H9 (cell line): ENCODE results near the gene FXYD7. TPM values are rescaled to one million over a fixed set of nuclear protein-coding genes. Genes with fewer than 3 reads are reported as not detected.

Experiments used
- DNase-seq: peaks from one replicate; pipeline ENCODE4 v3.0.0-alpha.2; 2017
- H2AFZ ChIP-seq: one replicate; pipeline ENCODE4 v1.6.1; 2013; ENCODE audit warnings: mild to moderate bottlenecking, low read length, control low read depth, moderate library complexity
- H2AK5ac ChIP-seq: 2 replicates; pipeline ENCODE4 v1.6.1; 2013; ENCODE audit warnings: low read length, control low read depth, mixed read lengths; ENCODE audit not compliant: insufficient read length
- H2BK120ac ChIP-seq: one replicate; pipeline ENCODE4 v1.6.1; 2013; ENCODE audit warnings: low read depth, mild to moderate bottlenecking, low read length, control low read depth, inconsistent platforms; ENCODE audit not compliant: poor library complexity, severe bottlenecking
- H2BK12ac ChIP-seq: 2 replicates; pipeline ENCODE4 v1.6.1; 2013; ENCODE audit warnings: low read length, control low read depth, mixed read lengths, low read depth; ENCODE audit not compliant: insufficient read length
- H2BK15ac ChIP-seq: 2 replicates; pipeline ENCODE4 v1.6.1; 2013; ENCODE audit warnings: low read depth, low read length, control low read depth
- H2BK20ac ChIP-seq: one replicate; pipeline ENCODE4 v1.6.1; 2013; ENCODE audit warnings: low read depth, mild to moderate bottlenecking, low read length, control low read depth, inconsistent platforms; ENCODE audit not compliant: poor library complexity, severe bottlenecking
- H2BK5ac ChIP-seq: 2 replicates; pipeline ENCODE4 v1.6.1; 2013; ENCODE audit warnings: low read length, control low read depth, mixed read lengths; ENCODE audit not compliant: insufficient read length
- H3K14ac ChIP-seq: 2 replicates; pipeline ENCODE4 v1.6.1; 2013; ENCODE audit warnings: low read length, control low read depth; ENCODE audit not compliant: insufficient read depth
- H3K18ac ChIP-seq: 2 replicates; pipeline ENCODE4 v1.6.1; 2013; ENCODE audit warnings: low read depth, mild to moderate bottlenecking, mixed read lengths, low read length, control low read depth; ENCODE audit not compliant: insufficient read length
- H3K23ac ChIP-seq: 2 replicates; pipeline ENCODE4 v1.6.1; 2013; ENCODE audit warnings: low read length, control low read depth, mixed read lengths, low read depth; ENCODE audit not compliant: insufficient read length
- H3K23me2 ChIP-seq: 2 replicates; pipeline ENCODE4 v1.6.1; 2013; ENCODE audit warnings: low read depth, mild to moderate bottlenecking, mixed read lengths, low read length, control low read depth; ENCODE audit not compliant: insufficient read length, poor library complexity, severe bottlenecking
- H3K27ac ChIP-seq: 2 replicates; pipeline ENCODE4 v1.5.1; 2013; ENCODE audit warnings: low read length, control low read depth, mixed read lengths, low read depth; ENCODE audit not compliant: insufficient read length
- H3K27me3 ChIP-seq: 2 replicates; pipeline ENCODE4 v1.6.1; 2013; ENCODE audit warnings: low read length, control low read depth, inconsistent platforms; ENCODE audit not compliant: insufficient read depth
- H3K4ac ChIP-seq: 2 replicates; pipeline ENCODE4 v1.6.1; 2013; ENCODE audit warnings: low read depth, mild to moderate bottlenecking, control low read depth, inconsistent platforms, low read length, moderate library complexity
- H3K4me1 ChIP-seq: 2 replicates; pipeline ENCODE4 v1.6.1; 2013; ENCODE audit warnings: low read length, control low read depth, inconsistent platforms; ENCODE audit not compliant: insufficient read depth
- H3K4me2 ChIP-seq: 2 replicates; pipeline ENCODE4 v1.6.1; 2013; ENCODE audit warnings: low read length, control low read depth, mixed read lengths; ENCODE audit not compliant: insufficient read length, insufficient read depth
- H3K56ac ChIP-seq: 2 replicates; pipeline ENCODE4 v1.6.1; 2013; ENCODE audit warnings: low read depth, mild to moderate bottlenecking, mixed read lengths, low read length, control low read depth; ENCODE audit not compliant: insufficient read length
- H3K79me1 ChIP-seq: 2 replicates; pipeline ENCODE4 v1.6.1; 2013; ENCODE audit warnings: low read depth, mild to moderate bottlenecking, moderate library complexity, low read length, control low read depth, inconsistent platforms; ENCODE audit not compliant: insufficient read depth, poor library complexity, severe bottlenecking
- H3K79me2 ChIP-seq: 2 replicates; pipeline ENCODE4 v1.6.1; 2013; ENCODE audit warnings: low read length, control low read depth, inconsistent platforms; ENCODE audit not compliant: insufficient read depth
- H3K9ac ChIP-seq: 2 replicates; pipeline ENCODE4 v1.6.1; 2013; ENCODE audit warnings: low read length, control low read depth, mixed read lengths; ENCODE audit not compliant: insufficient read length; ENCODE audit errors: extremely low read depth
- H3K9me3 ChIP-seq: one replicate; pipeline ENCODE4 v1.6.1; 2013; ENCODE audit warnings: low read depth, low read length, inconsistent platforms; ENCODE audit not compliant: control insufficient read depth
- H3T11ph ChIP-seq: one replicate; pipeline ENCODE4 v1.6.1; 2013; ENCODE audit warnings: mild to moderate bottlenecking, low read length, control low read depth, inconsistent platforms
- H4K20me1 ChIP-seq: one replicate; pipeline ENCODE4 v1.6.1; 2013; ENCODE audit not compliant: control insufficient read depth, insufficient read length, insufficient read depth
- H4K5ac ChIP-seq: 2 replicates; pipeline ENCODE4 v1.6.1; 2013; ENCODE audit warnings: low read depth, mild to moderate bottlenecking, mixed read lengths, low read length, control low read depth; ENCODE audit not compliant: insufficient read length
- H4K8ac ChIP-seq: replicated peaks from 2 replicates; pipeline ENCODE4 v1.6.1; 2013; ENCODE audit warnings: low read length, control low read depth, mixed read lengths, low read depth; ENCODE audit not compliant: insufficient read length
- H4K91ac ChIP-seq: 2 replicates; pipeline ENCODE4 v1.6.1; 2013; ENCODE audit warnings: low read depth, mild to moderate bottlenecking, moderate library complexity, mixed read lengths, low read length, control low read depth; ENCODE audit not compliant: insufficient read length
- H3K27ac Mint-ChIP-seq, 3 experiments: 2 replicates in 2 of 3; 3 replicates in 1 of 3; pipeline ENCODE4 v1.8.0; 2020 to 2021; ENCODE audit warnings: mixed read lengths in 3 of 3, mild to moderate bottlenecking in 1 of 3, moderate library complexity in 1 of 3
- H3K27me3 Mint-ChIP-seq: 2 replicates; pipeline ENCODE4 v1.8.0; 2021; ENCODE audit warnings: low read depth, mild to moderate bottlenecking, moderate library complexity, mixed read lengths
- H3K36me3 Mint-ChIP-seq, 3 experiments: 2 replicates in 2 of 3; 3 replicates in 1 of 3; pipeline ENCODE4 v1.8.0; 2020 to 2021; ENCODE audit warnings: low read depth in 3 of 3, mixed read lengths in 3 of 3; ENCODE audit not compliant: insufficient read depth in 1 of 3
- H3K4me1 Mint-ChIP-seq, 2 experiments: 2 replicates each; pipeline ENCODE4 v1.8.0; 2020; ENCODE audit warnings: mixed read lengths in 2 of 2
- H3K4me3 Mint-ChIP-seq, 2 experiments: 2 replicates in 1 of 2; 3 replicates in 1 of 2; pipeline ENCODE4 v1.8.0; 2020 to 2021; ENCODE audit warnings: mild to moderate bottlenecking in 2 of 2, mixed read lengths in 2 of 2, moderate library complexity in 1 of 2
- H3K9me3 Mint-ChIP-seq, 2 experiments: 2 replicates in 1 of 2; 3 replicates in 1 of 2; pipeline ENCODE4 v1.8.0; 2020; ENCODE audit warnings: mild to moderate bottlenecking in 2 of 2, mixed read lengths in 2 of 2, moderate library complexity in 1 of 2
- CTCF ChIP-seq: fragments of 200-600 bp; sonication (generic); conservative IDR thresholded peaks from 3 replicates; pipeline ENCODE4 v1.8.0; 2021; ENCODE audit warnings: antibody characterized with exemption, mild to moderate bottlenecking
- WGBS: extraction: QIAGEN DNeasy Blood & Tissue Kit; methylation state at CpG from one replicate; pipeline ENCODE4 v1.1.7; 2013; ENCODE audit warnings: missing lambda C conversion rate, low lambda C conversion rate, mixed read lengths; ENCODE audit not compliant: insufficient read length; ENCODE audit errors: extremely low coverage; 5-methylcytosine and 5-hydroxymethylcytosine counted together
- total RNA-seq: library from RNA; stranded (reverse); gene quantifications from 2 replicates; pipeline ENCODE4 v1.2.1, GENCODE V29; 2021

Gene FXYD7
- total RNA-seq, 1 experiment from 2014 or later = 9.0 TPM

- H3K4me1 Mint-ChIP-seq = peaks cover 0 to 3% of the 10 kb centered on the region in 2 experiments; a peak in 1 of 4 replicates
These were observed 41.8 kb downstream of the FXYD7 start for GRCh38 chr19:35184884-35185283.

More at GRCh38 chr19:35184884-35185283, 41.8 kb downstream of the FXYD7 start:
- Histone ChIP-seq H4K20me1 (no peaks in the 10 kb centered on the region), H3T11ph (no peak overlapping the region), H2BK12ac (no peak overlapping the region), H2BK120ac (no peak overlapping the region), H2BK15ac (no peak overlapping the region), H3K4me1 (no peaks in the 10 kb centered on the region), H2AK5ac (no peak overlapping the region), H3K27ac (no peak overlapping the region), H3K18ac (no peak overlapping the region), H2BK20ac (no peak overlapping the region), H3K14ac (no peak overlapping the region), H4K5ac (no peak overlapping the region), H3K79me1 (no peaks in the 10 kb centered on the region), H3K23ac (no peak overlapping the region), H3K27me3 (no peaks in the 10 kb centered on the region; the same call in 1 of the 2 replicates), H3K79me2 (no peaks in the 10 kb centered on the region), H3K4ac (no peak overlapping the region), H3K9me3 (no peaks in the 10 kb centered on the region), H3K23me2 (no peaks in the 10 kb centered on the region), H3K56ac (no peak overlapping the region), H2BK5ac (no peak overlapping the region), H3K4me2 (no peak overlapping the region), H3K9ac (no peak overlapping the region), H4K91ac (no peak overlapping the region), H4K8ac (no peak overlapping the region), H2AFZ (no peak overlapping the region)
- no CpG with 5 or more reads among the region's 2 CpGs for WGBS
- TF ChIP-seq CTCF = no peak
- Mint-ChIP-seq H3K36me3 (peaks cover 0 to 3% (median 0%) of the 10 kb centered on the region in 3 experiments; a peak in 1 of 7 replicates), H3K9me3 (peaks cover 0 to 7% of the 10 kb centered on the region in 2 experiments), H3K27me3 (peaks cover 5% of the 10 kb centered on the region), H3K4me3 (no peak overlapping the region), H3K27ac (no peak overlapping the region)
- DNase-seq = no peak
